Anterior cingulate cortex (tissue), 58 donors: ENCODE measurements around the gene ANKRD66.
A peak's percentile ranks its signal among the peaks of the same experiment; 100 is the strongest.
"Not testable (repeated sequence)": the region's sequence is repeated elsewhere in the genome, so short reads cannot be mapped to it uniquely, and the experiment has no call there.

Experiments
- DNase-seq, 58 donors: peaks; one replicate each; lab custom pipeline; 2025; lab: John Stamatoyannopoulos, UW

Gene ANKRD66

GRCh38 chr6:46749731-46750130 lies 3.0 kb downstream of the ANKRD66 start:
- DNase-seq, result no peak

- no peak for DNase-seq
Measured at GRCh38 chr6:46751658-46752057, 4.9 kb downstream of the ANKRD66 start.

- DNase-seq, result no peak
Measured at GRCh38 chr6:46755865-46756264, 9.1 kb downstream of the ANKRD66 start.

GRCh38 chr6:46756469-46757213 lies 9.9 kb downstream of the ANKRD66 start:
- no peak for DNase-seq

- no peak for DNase-seq
Measured at GRCh38 chr6:46757214-46757596, 10.5 kb downstream of the ANKRD66 start.

- no peak for DNase-seq
Measured at GRCh38 chr6:46758960-46759753, 12.4 kb downstream of the ANKRD66 start.

- DNase-seq, result no peak
Measured at GRCh38 chr6:46760925-46761324, 14.2 kb downstream of the ANKRD66 start.

GRCh38 chr6:46763466-46763865 lies 16.7 kb downstream of the ANKRD66 start:
- no peak for DNase-seq

GRCh38 chr6:46764280-46764679 lies 17.5 kb downstream of the ANKRD66 start:
- not testable (repeated sequence) for DNase-seq

- no peak for DNase-seq
Measured at GRCh38 chr6:46764961-46765360, 18.2 kb downstream of the ANKRD66 start.

GRCh38 chr6:46772016-46772415 lies 25.3 kb downstream of the ANKRD66 start:
- DNase-seq, result no peak

GRCh38 chr6:46772762-46773161 lies 26.0 kb downstream of the ANKRD66 start:
- DNase-seq, result peak in 26 of 58 donors; percentile 5 to 71 (median 22)

GRCh38 chr6:46773201-46773855 lies 26.6 kb downstream of the ANKRD66 start:
- DNase-seq, result peak in 3 of 58 donors; percentile 5 to 36 (median 25)

GRCh38 chr6:46774736-46775135 lies 28.0 kb downstream of the ANKRD66 start:
- not testable (repeated sequence) for DNase-seq

- DNase-seq, result no peak
Measured at GRCh38 chr6:46776070-46776712, 29.5 kb downstream of the ANKRD66 start.

GRCh38 chr6:46777476-46778346 lies 31.0 kb downstream of the ANKRD66 start:
- peak in 2 of 58 donors; percentile 9 to 18 for DNase-seq

- DNase-seq, result peak in 25 of 58 donors; percentile 1 to 76 (median 30)
Measured at GRCh38 chr6:46781478-46782378, 35.0 kb downstream of the ANKRD66 start.

- no peak for DNase-seq
Measured at GRCh38 chr6:46784535-46784934, 37.8 kb downstream of the ANKRD66 start.
